ENCODE results near the gene TAAR9. TPM values are rescaled to one million over a fixed set of nuclear protein-coding genes. Genes with fewer than 3 reads are reported as not detected.

TAAR9 gene, protein sequence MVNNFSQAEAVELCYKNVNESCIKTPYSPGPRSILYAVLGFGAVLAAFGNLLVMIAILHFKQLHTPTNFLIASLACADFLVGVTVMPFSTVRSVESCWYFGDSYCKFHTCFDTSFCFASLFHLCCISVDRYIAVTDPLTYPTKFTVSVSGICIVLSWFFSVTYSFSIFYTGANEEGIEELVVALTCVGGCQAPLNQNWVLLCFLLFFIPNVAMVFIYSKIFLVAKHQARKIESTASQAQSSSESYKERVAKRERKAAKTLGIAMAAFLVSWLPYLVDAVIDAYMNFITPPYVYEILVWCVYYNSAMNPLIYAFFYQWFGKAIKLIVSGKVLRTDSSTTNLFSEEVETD
- not detected in 2 replicates for total RNA-seq

DNA sequence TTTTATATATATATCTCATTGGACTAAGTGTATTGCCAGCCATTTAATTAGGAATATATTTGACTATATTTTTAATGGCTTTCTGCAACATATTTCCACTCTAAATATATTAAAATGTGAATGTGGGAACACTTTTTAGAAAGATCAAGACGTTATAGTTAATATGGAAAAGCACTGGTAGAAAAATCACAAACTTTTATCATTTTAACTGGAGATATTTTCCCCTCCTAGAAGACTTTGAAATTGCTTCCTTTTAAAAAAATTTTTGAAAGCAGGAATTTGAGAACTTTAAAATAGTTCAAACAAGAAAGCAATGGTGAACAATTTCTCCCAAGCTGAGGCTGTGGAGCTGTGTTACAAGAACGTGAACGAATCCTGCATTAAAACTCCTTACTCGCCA is at the start of gene TAAR9:
TAAR9 (plus strand) TSS at position 301 of the 400 bp plus-strand sequence; CDS start at position 314, 13 bp downstream.
- H3K4me3 ChIP-seq (ENCODE audit: low read depth, low read length): no peak within 1 kb of the TSS
- TF ChIP-seq, protein P1, sequence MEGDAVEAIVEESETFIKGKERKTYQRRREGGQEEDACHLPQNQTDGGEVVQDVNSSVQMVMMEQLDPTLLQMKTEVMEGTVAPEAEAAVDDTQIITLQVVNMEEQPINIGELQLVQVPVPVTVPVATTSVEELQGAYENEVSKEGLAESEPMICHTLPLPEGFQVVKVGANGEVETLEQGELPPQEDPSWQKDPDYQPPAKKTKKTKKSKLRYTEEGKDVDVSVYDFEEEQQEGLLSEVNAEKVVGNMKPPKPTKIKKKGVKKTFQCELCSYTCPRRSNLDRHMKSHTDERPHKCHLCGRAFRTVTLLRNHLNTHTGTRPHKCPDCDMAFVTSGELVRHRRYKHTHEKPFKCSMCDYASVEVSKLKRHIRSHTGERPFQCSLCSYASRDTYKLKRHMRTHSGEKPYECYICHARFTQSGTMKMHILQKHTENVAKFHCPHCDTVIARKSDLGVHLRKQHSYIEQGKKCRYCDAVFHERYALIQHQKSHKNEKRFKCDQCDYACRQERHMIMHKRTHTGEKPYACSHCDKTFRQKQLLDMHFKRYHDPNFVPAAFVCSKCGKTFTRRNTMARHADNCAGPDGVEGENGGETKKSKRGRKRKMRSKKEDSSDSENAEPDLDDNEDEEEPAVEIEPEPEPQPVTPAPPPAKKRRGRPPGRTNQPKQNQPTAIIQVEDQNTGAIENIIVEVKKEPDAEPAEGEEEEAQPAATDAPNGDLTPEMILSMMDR (IDR thresholded peaks at IDR 0.05; ENCODE audit: insufficient read depth, low read depth, low read length): no peak
- DNase-seq (ENCODE audit: low read depth): no peak

GRCh38 chr6:132489376-132489775 is 48.7 kb upstream of the TAAR9 start:
- no peak overlapping the region for H3K4me3 ChIP-seq (ENCODE audit: low read depth, low read length)
- TF ChIP-seq, protein P1 (IDR thresholded peaks at IDR 0.05; ENCODE audit: insufficient read depth, low read depth, low read length): no peak
- no peak for DNase-seq (ENCODE audit: low read depth)

DNA sequence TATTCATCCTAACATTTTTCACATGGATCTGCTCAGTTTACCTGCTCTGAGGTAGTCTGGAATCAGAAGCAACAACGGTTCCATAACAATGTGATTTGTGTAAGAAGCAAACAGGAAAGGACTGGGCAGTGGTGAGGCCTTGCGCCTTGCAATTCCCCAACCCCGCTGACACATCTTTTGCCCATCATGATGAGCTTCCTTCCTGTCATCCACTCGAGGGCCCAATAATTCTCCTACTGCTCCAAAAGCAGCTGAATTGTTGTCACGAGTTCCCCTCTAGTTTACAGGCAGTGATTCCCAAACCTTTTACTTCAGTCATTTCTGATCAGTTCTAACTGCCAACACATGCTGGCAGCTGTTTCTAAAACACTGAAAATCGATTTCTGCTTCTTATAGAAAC is 48.1 kb upstream of the TAAR9 start:
- no peak overlapping the region for H3K4me3 ChIP-seq (ENCODE audit: low read depth, low read length)
- TF ChIP-seq, protein P1 (IDR thresholded peaks at IDR 0.05; ENCODE audit: insufficient read depth, low read depth, low read length): no peak
- no peak for DNase-seq (ENCODE audit: low read depth)

- TF ChIP-seq, protein P1 (IDR thresholded peaks at IDR 0.05; ENCODE audit: insufficient read depth, low read depth, low read length): no peak
- DNase-seq (ENCODE audit: low read depth): no peak
- no peak overlapping the region for H3K4me3 ChIP-seq (ENCODE audit: low read depth, low read length)
Measured at GRCh38 chr6:132490478-132491204, 47.4 kb upstream of the TAAR9 start.

DNA sequence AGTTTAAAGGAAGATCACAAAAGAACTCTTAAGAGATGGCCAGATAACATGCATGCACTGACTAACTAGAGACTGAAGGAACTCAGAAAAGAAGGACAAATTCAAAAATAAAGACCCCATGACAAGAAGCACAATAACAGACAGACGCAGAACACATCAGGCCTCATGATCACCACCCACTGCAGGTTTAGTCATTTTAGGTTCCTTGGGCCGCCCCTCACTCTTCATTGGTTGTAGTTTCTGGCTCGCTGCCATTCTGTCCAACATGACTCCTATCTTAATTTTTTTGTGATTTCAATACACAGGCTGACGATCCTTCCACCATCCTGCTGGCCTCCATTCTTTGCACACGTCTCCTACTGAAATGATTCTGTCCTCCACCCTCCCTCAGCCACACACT is 46.8 kb upstream of the TAAR9 start:
- TF ChIP-seq, protein P1 (IDR thresholded peaks at IDR 0.05; ENCODE audit: insufficient read depth, low read depth, low read length): no peak
- no peak for DNase-seq (ENCODE audit: low read depth)

DNA sequence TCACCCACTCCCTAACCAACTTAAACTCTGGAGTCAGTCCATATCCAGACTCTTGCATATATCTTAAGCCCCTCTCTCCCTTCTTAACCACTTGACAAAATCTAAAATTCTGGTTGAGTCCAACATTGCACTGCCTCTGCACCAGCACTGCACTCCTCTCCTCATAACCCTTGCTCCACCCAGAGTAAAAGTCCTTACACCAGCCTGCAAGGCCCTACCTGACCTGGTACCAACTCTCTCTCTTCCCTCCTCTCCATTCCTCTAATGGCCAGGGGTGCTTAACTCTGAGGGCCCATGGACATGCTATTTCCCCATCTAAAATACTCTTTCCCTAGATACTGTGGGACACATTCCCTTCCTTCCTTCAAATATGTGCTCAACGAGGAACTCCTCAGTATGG is 46.2 kb upstream of the TAAR9 start:
- DNase-seq (ENCODE audit: low read depth): no peak
- TF ChIP-seq, protein P1 (IDR thresholded peaks at IDR 0.05; ENCODE audit: insufficient read depth, low read depth, low read length): no peak

More for the DNA sequence above, 46.8 kb upstream of the TAAR9 start:
- no peak overlapping the region for H3K4me3 ChIP-seq (ENCODE audit: low read depth, low read length)

More for the DNA sequence above, 46.2 kb upstream of the TAAR9 start:
- no peak overlapping the region for H3K4me3 ChIP-seq (ENCODE audit: low read depth, low read length)

All from fibroblast of villous mesenchyme (primary cell).